Parathyroid adenoma (tissue), 2 donors: Measurements from ENCODE around the gene NEGR1.

ENCODE experiments used
- H2AFZ ChIP-seq: fragments of 300-600 bp; sonication (generic); one replicate; pipeline ENCODE4 v1.7.0; 2017; ENCODE audit warnings: antibody characterized with exemption, mild to moderate bottlenecking
- H3K27ac ChIP-seq: fragments of 300-600 bp; sonication (generic); one replicate; pipeline ENCODE4 v1.7.0; 2017
- H3K27me3 ChIP-seq: fragments of 300-600 bp; sonication (generic); one replicate; pipeline ENCODE4 v1.7.0; 2017; ENCODE audit warnings: low read length; ENCODE audit not compliant: control insufficient read depth, insufficient read depth
- H3K36me3 ChIP-seq: fragments of 300-600 bp; sonication (generic); one replicate; pipeline ENCODE4 v1.7.0; 2017; ENCODE audit warnings: low read length; ENCODE audit not compliant: control insufficient read depth, insufficient read depth
- H3K4me1 ChIP-seq: fragments of 300-600 bp; sonication (generic); one replicate; pipeline ENCODE4 v1.7.0; 2017; ENCODE audit warnings: control low read depth
- H3K4me2 ChIP-seq: fragments of 300-600 bp; sonication (generic); one replicate; pipeline ENCODE4 v1.7.0; 2017; ENCODE audit warnings: low read length
- H3K4me3 ChIP-seq: fragments of 300-600 bp; sonication (generic); one replicate; pipeline ENCODE4 v1.7.0; 2017; ENCODE audit warnings: low read depth, low read length
- H3K79me2 ChIP-seq: fragments of 300-600 bp; sonication (generic); one replicate; pipeline ENCODE4 v1.7.0; 2017; ENCODE audit warnings: control low read depth
- H3K9ac ChIP-seq: fragments of 300-600 bp; sonication (generic); one replicate; pipeline ENCODE4 v1.7.0; 2017; ENCODE audit warnings: mild to moderate bottlenecking
- H3K9me3 ChIP-seq: fragments of 300-600 bp; sonication (generic); one replicate; pipeline ENCODE4 v1.7.0; 2017; ENCODE audit warnings: low read length; ENCODE audit not compliant: control insufficient read depth
- CTCF ChIP-seq: fragments of 300-600 bp; sonication (generic); IDR thresholded peaks from one replicate; pipeline ENCODE4 v1.7.0; 2017; ENCODE audit warnings: antibody characterized with exemption, mild to moderate bottlenecking
- donor health status: primary hyperparathyroidism.

The NEGR1 gene

GRCh38 chr1:71745326-71745725 lies 537.0 kb downstream of the NEGR1 start:
- H3K27ac ChIP-seq: no peak overlapping the region
- H3K4me3 ChIP-seq: no peak overlapping the region
- H3K79me2 ChIP-seq: no peaks in the 10 kb centered on the region
- H3K4me2 ChIP-seq: no peak overlapping the region
- no peak for TF ChIP-seq CTCF
- H3K36me3 ChIP-seq: no peaks in the 10 kb centered on the region
- no peaks in the 10 kb centered on the region for H3K27me3 ChIP-seq
- H2AFZ ChIP-seq: no peak overlapping the region
- H3K9ac ChIP-seq: no peak overlapping the region
- no peaks in the 10 kb centered on the region for H3K9me3 ChIP-seq
- H3K4me1 ChIP-seq: no peaks in the 10 kb centered on the region

GRCh38 chr1:71743862-71744261 lies 538.5 kb downstream of the NEGR1 start:
- H3K4me1 ChIP-seq: no peaks in the 10 kb centered on the region
- no peak overlapping the region for H3K4me3 ChIP-seq
- no peak overlapping the region for H3K4me2 ChIP-seq
- H2AFZ ChIP-seq: no peak overlapping the region
- H3K9me3 ChIP-seq: no peaks in the 10 kb centered on the region
- no peaks in the 10 kb centered on the region for H3K79me2 ChIP-seq
- H3K27me3 ChIP-seq: no peaks in the 10 kb centered on the region
- TF ChIP-seq CTCF: no peak
- H3K9ac ChIP-seq: no peak overlapping the region
- no peaks in the 10 kb centered on the region for H3K36me3 ChIP-seq
- no peak overlapping the region for H3K27ac ChIP-seq

GRCh38 chr1:71738910-71739309 lies 543.4 kb downstream of the NEGR1 start:
- Histone ChIP-seq H3K9me3 (no peaks in the 10 kb centered on the region), H3K79me2 (no peaks in the 10 kb centered on the region), H3K27ac (no peak overlapping the region), H3K9ac (no peak overlapping the region), H2AFZ (no peak overlapping the region), H3K27me3 (no peaks in the 10 kb centered on the region), H3K36me3 (no peaks in the 10 kb centered on the region), H3K4me1 (no peaks in the 10 kb centered on the region), H3K4me3 (no peak overlapping the region), H3K4me2 (no peak overlapping the region)
- no peak for TF ChIP-seq CTCF

GRCh38 chr1:71738256-71738655 lies 544.1 kb downstream of the NEGR1 start:
- Histone ChIP-seq H2AFZ (no peak overlapping the region), H3K9me3 (no peaks in the 10 kb centered on the region), H3K9ac (no peak overlapping the region), H3K27me3 (no peaks in the 10 kb centered on the region), H3K4me3 (no peak overlapping the region), H3K4me1 (no peaks in the 10 kb centered on the region), H3K79me2 (no peaks in the 10 kb centered on the region), H3K27ac (no peak overlapping the region), H3K4me2 (no peak overlapping the region), H3K36me3 (no peaks in the 10 kb centered on the region)
- no peak for TF ChIP-seq CTCF

GRCh38 chr1:71737768-71738167 lies 544.6 kb downstream of the NEGR1 start:
- Histone ChIP-seq H3K27me3 (no peaks in the 10 kb centered on the region), H3K9ac (no peak overlapping the region), H3K4me3 (no peak overlapping the region), H3K27ac (no peak overlapping the region), H3K4me2 (no peak overlapping the region), H3K79me2 (no peaks in the 10 kb centered on the region), H2AFZ (no peak overlapping the region), H3K9me3 (no peaks in the 10 kb centered on the region), H3K4me1 (no peaks in the 10 kb centered on the region), H3K36me3 (no peaks in the 10 kb centered on the region)
- TF ChIP-seq CTCF: no peak
